Measurements from ENCODE around the gene SWAP70.
"Not testable (repeated sequence)": the region's sequence is repeated elsewhere in the genome, so short reads cannot be mapped to it uniquely, and the experiment has no call there.

The SWAP70 gene

DNA sequence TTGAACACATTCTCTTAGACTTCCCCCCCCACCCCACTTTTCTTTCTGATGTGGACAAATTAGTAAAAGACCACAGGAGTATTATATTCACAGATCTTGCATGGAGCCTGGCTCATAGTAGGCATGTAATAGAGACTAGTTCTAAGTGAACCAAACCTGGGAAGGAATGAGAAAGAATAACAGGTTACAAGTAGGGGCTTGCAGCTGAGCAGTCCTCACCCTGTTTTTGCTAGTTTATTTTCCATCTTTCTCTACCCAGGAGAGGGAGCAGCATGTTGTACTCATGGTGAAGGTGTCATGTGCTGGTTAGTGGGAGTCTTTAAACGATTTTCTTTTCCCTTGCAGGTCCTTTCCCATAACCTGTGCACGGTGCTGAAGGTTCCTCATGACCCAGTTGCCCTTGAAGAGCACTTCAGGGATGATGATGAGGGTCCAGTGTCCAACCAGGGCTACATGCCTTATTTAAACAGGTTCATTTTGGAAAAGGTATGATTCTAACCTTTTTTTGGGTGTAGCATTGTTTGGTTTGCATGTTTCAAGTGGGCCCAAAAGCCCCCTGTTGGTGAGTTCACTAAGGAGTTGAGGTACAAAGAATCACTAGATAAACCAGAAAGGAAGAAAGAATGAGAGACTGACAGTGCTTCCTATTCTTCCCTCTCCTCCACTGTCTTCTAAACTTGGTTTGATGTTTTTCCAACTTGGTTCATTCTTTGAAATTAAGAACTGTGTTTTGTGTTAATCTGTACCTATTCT is 30.1 kb downstream of the SWAP70 start:
- DNase-seq: no peak

DNA sequence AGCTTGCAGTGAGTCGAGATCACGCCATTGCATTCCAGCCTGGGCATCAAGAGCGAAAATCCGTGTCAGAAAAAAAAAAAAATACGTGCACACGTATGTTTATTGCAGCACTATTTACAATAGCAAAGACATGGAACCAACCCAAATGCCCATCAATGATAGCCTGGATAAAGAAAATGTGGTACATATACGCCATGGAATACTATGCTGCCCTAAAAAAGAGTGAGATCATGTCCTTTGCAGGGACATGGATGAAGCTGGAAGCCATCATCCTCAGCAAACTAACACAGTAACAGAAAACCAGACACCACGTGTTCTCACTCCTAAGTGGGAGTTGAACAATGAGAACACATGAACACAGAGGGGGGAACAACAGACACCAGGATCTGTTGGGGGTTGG is 31.4 kb downstream of the SWAP70 start:
- not testable (repeated sequence) for DNase-seq

DNA sequence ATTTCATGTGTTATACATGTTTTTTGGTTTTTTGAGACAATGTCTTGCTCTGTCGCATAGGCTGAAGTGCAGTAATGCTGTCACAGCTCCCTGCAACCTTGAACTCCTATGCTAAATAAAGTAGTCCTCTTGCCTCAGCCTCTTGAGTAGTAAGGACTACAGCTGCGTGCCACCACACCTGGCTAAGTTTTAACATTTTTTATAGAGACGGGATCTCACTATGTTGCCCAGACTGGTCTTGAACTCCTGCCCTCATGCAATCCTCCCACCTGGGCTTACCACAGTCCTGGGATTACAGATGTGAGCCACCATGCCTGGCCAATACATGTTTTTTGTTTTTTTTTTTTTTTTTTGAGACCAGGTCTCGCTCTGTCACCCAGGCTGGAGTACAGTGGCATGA is 33.9 kb downstream of the SWAP70 start:
- no peak for DNase-seq

DNA sequence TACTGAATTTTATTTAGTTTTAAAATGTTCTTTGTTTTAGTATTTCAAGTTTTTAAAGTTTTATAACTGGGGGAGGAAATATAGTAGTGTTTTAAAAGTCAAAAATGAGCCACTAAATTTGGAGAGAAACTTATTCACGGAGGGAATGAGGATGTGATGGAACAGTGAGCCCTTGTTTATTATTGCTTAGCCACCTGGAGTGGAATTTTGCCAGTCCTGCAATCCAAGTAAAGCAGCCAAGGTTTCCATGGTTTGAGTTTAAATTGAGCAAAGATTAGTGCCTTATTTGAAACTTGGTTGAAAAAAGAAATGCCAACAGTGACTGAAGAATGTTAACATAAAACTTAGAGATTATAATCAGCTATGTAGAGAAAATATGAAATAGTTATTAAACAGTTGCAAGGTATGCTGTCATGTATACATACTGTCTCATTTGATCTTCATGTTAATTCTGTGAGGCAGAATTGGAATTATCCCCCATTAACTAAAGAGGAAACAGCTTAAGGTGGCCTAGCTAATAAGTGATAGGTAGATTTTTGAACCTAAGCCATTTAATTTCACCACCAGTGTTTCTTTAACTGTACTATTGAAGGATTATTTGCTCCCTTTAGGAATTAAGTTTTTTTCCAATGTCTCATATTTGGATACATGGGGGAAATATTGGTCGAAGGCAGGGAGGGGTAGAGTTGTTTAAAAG is 36.4 kb downstream of the SWAP70 start:
- DNase-seq: no peak

DNA sequence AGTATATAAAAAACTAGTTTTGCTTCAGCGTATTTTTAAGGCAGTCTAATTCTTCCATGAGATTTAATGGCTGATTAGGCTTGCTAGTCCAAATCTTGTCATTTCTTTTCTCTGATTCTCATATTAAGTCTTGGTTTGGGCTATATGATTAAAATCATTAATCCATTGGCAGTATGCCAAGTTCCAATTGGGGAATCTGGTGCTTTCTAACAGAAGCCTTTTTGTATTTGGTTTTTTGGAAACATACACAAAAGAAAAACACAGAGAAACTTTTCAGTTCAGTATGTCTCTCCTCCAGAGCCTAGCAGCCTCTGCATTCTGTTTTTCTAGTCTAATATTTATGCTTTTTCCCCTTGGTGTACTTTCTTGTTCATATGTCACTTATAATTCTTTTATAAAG is 37.9 kb downstream of the SWAP70 start:
- DNase-seq: no peak

DNA sequence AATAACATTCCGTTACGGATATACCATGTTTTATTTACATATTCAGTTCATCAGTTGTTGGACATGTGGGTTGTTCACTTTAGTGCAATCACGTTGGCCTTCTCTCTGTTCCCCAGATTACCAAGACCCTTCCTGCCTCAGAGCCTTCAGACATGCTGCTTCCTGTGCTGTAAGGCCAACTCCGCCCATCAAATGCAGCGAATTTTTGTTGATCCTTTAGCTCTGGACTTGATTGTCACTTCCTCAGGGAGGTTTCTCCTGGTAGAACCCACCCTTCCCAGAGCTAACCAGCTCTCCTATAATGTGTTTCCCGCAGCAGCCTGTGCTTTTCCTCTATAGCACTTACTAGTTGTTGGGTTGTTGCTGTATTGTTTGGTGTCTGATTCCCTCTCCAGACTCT is 39.4 kb downstream of the SWAP70 start:
- DNase-seq: no peak

DNA sequence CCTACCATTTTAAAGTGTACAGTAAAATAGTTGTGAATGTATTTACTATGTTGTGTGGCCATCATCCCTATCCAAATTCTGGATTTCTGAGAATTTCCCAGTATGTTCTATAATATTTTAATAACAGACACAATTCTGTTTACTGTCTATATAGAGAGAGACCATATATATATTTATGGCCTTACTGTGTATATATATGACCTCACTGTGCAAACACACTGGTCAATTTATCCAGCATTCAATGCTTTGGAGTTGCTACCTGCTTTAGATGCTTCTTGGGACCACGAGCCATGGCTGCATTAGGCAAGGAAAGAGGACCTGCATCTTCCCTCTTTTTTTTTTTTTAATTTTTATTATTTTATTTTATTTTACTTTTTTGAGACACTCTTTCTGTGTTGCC is 40.2 kb downstream of the SWAP70 start:
- DNase-seq: no peak

DNA sequence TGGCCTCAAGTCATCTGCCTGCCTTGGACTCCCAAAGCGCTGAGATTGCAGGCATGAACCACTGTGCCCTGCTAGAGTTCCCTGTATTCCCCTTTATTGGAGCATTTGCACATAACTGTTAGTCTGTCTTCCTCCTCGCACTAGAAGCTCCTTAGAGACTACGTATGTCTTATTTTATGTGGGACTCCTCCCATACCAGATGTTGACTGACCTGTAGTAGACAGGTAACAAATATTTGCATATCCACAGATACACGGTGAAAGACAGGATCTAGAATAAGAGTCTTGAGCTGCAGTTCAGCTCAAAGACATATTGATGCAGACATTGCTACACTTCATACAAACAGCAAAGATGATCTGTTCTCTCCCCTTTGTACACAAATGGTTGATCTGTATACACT is 40.7 kb downstream of the SWAP70 start:
- no peak for DNase-seq

DNA sequence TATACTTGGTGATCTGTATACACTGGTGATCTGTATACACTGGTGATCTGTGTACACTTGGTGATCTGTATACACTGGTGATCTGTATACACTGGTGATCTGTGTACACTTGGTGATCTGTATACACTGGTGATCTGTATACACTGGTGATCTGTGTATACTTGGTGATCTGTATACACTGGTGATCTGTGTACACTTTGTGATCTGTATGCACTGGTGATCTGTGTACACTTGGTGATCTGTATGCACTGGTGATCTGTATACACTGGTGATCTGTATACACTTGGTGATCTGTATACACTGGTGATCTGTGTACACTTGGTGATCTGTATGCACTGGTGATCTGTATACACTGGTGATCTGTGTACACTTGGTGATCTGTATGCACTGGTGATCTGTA is 41.5 kb downstream of the SWAP70 start:
- DNase-seq: not testable (repeated sequence)

DNA sequence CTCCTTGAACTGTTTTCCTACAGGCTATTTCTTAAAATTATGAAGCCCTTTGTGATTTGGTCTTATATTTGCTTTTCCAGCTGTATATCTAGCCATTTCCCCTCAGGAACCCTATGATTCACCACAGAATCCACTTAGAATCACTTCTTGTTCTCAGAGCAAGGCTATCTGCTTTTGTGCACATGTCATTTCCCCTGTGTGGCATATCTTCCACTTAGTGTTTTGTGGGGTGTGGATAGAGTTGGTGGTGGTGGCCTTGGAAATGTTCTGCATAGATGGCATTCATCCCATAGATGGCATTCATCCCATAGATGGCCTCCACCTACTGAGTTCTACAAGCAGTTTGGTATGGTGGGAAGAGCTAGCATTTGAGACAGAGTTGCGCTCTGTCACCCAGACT is 44.7 kb downstream of the SWAP70 start:
- DNase-seq: no peak

DNA sequence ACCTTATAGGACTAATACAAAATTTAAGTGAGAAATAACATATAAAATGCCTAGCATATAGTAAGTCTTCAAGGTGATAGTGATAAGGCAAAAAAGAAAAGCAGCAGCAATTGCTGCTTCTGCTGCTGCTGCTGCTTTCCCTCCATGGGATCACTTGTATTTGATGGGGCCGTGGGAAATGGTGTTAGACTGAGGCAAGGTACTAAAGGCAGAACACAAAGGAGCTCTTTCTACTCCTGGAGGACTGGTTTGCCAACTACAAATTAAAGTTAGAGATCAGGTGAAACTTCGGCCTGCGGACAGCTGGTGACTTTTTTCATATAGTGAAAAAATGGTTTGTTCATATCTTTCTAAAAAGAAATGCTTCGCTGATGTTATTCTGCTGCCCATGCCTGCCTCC is 46.3 kb downstream of the SWAP70 start:
- no peak for DNase-seq

DNA sequence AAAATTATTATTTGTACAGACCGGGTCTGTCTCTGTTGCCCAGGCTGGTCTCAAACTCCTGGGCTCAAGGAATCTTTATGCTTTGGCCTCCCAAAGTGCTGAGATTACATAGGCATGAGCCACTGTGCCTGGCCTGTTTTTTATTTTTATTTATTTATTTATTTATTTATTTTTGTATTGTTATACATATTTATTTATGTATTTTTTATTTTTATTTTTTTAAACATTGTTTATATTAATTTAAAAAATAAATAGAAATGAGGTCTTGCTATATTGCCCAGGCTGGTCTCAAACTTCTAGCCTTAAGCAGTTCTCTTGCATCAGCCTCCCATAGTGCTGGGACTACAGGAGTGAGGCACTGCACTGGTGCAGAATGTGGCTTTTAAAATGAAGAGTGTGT is 47.0 kb downstream of the SWAP70 start:
- no peak for DNase-seq

DNA sequence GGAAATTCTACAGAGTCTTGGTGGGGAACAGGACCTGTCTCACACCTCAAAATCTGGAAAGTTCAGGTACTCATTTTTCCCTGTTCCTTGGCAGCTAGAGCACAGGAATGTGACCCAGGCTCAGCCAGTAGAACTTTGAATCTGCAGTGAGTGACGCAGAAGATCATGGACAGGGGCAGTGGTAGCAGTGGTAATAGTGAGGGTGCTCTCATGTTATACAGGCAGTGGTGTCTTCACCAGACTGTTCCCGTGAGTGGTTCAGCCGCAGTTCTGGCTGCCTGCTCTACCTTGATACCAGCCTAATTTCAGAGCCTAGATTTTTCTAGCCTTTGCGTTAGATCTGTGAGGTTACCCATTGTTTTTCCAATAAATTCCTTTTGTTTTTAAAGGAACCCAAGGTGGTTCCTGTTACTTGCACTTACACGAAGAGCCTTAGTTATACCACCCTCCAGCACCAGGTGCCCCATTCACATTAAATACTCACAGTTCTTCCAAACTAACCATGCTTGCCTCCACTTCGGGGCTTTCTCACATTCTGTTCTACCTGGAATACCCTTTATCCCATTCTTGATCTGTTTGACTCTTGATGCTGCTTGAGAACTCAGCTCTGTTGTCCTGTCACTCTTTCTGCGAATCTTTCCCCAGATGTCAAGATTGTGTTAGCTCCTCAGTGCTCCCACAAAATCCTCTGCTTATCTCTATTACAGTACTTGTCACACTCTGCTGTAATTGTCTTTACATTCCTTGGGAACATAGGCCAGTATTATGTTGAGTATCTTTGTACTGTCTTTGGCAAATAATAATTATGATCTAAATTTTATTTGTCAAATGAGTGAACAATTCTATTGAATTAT is 47.8 kb downstream of the SWAP70 start:
- DNase-seq: no peak

DNA sequence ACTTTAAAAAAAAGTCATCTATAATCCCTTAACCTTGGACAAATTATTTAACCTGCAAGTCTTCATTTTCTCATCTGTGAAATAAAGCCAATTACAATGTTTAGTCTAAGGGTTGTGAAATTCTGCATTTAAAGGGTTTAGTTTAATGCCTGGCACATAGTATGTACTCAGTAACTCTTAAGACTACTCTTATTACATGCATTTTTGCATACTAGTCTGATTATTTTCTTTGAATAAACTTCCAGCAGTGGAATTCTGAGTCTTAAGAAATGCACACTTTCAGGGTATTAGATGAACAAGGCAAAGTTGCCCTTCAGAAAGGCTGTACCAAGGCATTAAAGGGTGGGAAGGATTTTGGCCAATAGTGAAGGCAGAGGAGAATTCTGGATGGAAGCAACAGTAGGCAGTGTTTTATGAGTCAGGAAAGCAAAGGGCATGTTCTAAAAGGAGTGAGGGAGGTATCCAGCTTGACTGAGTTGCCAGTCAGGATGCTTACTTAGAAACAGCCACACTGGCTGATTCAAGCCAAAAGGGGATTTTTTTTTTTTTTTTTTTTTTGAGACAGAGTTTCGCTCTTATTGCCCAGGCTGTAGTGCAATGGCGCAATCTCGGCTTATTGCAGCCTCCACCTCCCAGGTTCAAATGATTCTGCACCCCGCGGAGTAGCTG is 50.5 kb downstream of the SWAP70 start:
- DNase-seq: no peak

DNA sequence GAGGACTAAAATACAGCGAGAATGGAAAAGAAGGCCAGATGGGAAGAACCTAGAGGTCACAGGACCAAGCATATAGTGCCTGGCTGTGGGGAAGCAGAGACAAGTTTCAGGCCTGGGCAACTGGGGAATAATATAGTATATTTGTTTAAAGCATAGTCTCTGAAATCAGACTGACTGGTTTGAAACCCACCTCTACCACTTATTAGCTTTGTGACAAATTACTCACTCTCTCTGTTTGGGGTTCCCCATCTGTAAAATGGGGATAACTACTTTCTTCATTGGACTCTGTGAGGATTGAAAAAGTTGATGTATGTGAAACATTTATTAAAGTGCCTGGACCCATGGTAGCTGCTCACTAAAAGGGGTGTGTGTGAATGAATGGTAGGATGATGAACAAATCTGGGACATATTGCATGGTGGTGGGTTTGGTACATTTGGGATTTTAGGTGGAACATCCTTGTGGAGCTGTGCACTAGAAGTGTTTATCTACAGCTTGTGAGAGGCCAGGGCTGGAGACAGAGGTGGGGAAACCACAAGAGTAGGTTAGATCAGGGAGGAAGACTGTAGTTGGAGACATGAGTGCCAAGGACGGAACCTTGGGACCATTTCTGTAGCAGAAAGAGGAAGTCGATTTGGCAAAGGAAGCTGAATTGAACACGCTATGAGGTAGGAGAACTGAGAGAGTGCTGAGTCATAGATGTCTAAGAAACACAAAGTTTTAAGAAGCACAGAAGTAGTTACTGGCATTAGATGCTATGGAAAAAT is 52.6 kb downstream of the SWAP70 start:
- no peak for DNase-seq

DNA sequence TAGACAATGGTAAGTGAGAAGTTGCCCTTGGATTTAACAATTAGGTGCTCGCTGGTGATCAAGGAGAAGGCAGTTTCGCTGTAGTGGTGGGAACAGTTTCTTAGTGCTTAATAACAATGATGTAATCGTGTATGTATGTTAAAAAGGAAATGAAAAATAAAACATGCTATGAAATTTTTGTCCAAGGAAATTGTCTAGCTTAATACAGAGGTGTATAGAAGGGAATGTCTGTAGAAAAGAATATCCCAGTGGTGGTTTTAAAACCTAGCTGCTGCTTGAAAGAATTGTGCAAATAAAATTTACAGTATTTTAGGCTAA is 53.1 kb downstream of the SWAP70 start:
- no peak for DNase-seq

DNA sequence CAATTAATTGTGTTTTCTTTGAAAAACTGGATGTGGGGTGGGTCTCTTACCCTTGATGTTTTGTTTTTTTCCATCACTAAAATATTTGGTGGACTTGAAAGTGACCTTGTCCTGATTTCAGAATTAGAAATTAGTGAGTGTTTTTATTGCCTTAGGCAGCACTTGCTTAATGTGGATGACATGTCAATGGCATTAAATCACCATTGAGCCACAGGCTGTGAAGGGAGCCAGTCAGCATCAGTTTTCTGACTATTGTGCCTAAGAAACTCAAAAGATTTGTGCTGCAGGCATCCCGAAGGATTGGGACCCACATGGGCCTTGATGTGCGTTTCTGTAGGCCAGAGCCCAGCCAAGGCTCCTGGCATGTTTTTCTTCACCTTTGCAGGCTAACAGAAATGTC is 53.8 kb downstream of the SWAP70 start:
- DNase-seq: no peak

DNA sequence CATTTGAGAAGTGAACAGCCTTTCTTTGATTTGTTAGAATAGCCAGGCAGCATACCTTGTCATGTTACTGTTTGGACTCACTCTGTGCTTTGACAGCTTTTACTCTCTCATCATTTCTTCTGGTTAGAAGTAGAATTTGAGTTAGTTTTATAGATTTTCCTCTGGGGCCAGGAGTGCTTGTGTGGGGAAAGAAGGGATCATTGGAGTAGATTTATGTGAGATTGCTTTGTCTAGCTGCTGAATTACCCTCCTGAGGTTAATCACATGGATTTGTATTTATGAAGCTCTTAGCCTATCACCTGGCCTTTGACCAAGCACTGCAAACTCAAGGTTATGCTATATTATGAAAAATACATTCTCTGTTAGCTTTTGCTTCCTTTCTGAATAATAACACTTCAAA is 54.3 kb downstream of the SWAP70 start:
- no peak for DNase-seq

DNA sequence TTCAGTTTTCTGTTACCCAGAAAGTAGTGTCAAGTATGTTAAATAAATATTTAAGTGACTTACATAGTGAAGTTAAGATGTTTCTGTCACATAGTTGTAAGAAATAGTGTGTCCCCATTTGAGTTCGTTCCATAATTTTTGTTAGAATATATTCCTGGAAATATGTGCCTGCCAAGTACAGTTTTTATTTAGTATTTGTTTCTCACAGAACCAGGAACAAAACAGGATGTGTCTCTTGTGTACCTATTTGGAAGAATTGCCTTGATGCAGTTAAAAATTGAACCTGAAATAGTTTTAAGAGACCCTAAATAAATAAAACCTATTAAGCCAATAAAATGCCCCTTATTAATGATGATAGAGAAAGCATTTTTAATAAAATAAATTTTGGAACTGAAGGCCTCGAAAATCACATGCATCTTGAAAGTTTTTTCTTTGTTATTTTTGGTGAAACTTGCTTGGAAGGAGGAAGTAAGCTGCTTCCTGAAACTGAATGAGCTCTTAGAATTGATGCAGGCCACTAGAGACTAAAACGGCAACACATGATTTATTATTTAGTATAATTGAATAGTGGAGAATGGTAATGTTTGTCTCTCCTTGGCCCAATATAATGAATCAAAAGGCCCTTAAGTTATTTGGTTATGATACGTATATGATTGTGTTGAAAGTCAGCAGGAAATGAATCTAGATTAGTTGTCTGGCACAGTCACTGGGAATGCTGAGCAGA is 55.9 kb downstream of the SWAP70 start:
- peak; percentile 75 for DNase-seq

DNA sequence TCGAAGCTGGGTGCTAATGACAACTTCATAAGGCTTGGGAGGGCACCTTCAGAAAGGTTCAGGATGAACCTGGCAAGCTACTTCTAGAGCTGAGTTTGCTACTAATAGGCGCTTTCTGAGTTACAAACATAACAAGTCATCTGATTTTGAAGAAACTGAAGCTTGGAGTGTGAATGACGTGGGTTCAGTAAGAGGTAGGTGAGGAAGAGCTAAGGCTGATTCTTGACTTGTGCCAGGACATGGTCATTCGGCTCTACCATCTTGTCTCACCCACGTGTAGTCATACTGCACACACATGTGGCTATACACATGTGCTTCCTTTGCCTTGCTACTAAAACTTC is 56.4 kb downstream of the SWAP70 start:
- no peak for DNase-seq

DNA sequence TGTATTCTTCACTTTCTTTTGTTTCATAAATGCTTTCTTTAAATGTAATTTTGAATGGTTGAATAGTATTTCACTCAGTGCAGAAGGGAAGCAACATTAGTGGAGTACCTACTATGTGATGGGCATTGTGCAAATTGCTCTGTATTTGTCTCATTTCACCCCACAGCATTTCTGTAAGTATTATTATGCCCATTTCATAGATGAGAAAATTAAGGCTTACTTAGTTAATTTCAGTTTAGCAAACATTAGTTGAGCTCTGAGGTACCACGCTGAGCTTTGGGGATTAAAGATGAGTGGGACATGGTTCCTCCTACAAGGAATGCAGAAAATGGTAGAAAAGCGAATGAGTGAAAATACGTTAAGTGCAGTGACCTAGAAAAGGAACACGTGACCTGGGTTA is 58.1 kb downstream of the SWAP70 start:
- no peak for DNase-seq

DNA sequence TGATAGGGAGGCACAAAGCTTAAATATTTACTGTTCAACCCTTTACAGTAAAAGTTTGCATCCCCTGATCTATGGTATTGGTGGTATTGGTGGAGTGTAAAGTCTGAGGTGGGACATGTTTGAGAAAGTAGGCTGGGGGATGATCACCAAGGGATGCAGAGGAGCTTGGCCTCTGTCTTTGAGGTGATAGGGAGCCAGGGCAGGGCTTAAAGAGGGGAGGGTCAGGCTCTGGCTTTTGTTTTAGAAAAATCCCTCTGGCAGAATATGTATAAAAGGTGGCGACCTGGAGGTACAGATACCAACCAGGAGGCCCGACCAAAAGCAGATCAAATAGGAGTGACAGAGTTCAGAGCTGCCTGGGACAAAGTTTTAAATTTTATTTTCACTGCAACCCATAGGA is 59.0 kb downstream of the SWAP70 start:
- DNase-seq: no peak

Measured in DMS153 (cell line).